ENCODE data around the gene CRTC1. TPM values are rescaled to one million over a fixed set of nuclear protein-coding genes. Genes with fewer than 3 reads are reported as not detected.

CRTC1 gene
- total RNA-seq, 1 donor from 2014 or later = 10.3 TPM

- ATAC-seq (no peak), DNase-seq (no peak)
- intact Hi-C loops (cut with micrococcal nuclease) = no loop called here
Observed at GRCh38 chr19:18759304-18759994, 76.0 kb downstream of the CRTC1 start.

- ATAC-seq = no peak
- intact Hi-C loops (cut with micrococcal nuclease) = no loop called here
- no peak for DNase-seq
Observed at GRCh38 chr19:18759995-18760426, 76.5 kb downstream of the CRTC1 start.

DNA sequence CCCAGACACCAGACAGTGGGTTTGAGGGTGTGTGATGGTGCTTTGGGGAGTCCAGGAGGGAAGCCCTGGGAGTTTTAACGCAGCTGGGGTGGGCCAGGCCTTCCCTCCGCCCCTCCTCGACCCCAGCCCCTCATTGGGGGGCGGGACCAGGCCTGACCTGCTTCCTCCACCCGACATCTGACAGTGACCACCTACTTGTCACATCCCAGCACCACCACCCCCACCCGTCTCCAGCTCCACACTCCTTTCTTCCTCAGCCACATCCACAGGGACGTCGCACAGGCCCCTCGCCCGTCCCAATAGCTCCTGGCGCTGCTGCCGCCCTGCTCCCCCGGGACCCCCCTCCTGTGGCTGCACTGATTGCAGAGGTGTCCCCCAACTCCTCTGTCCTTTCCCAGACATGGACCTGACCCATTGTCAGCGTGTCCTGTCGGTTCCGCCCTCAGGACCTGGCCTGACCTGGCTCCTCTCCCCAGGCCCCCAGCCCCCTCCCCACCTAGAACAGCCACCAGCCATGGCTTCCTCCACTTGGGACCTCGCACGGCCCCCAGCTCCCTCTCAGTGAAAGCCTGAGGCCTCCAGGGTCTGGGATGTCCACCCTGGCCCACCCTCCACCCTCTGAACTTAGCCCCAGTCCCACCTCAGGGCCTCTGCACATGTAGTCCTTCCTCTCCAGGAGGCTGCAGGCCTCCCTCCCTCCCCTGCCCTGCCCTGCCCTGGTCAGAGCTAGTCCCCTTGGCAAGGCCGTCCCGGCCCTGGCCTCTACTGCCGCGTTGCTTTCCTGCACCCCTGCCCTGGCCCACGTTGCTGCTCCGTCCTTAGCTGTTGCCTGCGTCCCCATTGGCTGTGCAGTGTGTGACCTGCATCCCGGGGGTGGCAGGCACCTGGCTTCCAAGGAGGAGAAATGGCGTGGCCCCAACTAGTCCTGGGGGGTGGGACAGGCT, 77.2 kb downstream of the CRTC1 start:
- DNase-seq (no peak), ATAC-seq (no peak)
- intact Hi-C loops (cut with micrococcal nuclease) = no loop called here

GRCh38 chr19:18761531-18762110, 78.1 kb downstream of the CRTC1 start:
- no peak for ATAC-seq
- DNase-seq = no peak
- intact Hi-C loops (cut with micrococcal nuclease) = no loop called here

GRCh38 chr19:18762125-18763023, 78.9 kb downstream of the CRTC1 start:
- peak; percentile 81 for DNase-seq
- ATAC-seq = peak; percentile 92
- intact Hi-C loops (cut with micrococcal nuclease) = no loop called here

- no peak for DNase-seq
- intact Hi-C loops (cut with micrococcal nuclease) = no loop called here
- ATAC-seq = no peak
Observed at GRCh38 chr19:18763674-18764590, 80.5 kb downstream of the CRTC1 start.

DNA sequence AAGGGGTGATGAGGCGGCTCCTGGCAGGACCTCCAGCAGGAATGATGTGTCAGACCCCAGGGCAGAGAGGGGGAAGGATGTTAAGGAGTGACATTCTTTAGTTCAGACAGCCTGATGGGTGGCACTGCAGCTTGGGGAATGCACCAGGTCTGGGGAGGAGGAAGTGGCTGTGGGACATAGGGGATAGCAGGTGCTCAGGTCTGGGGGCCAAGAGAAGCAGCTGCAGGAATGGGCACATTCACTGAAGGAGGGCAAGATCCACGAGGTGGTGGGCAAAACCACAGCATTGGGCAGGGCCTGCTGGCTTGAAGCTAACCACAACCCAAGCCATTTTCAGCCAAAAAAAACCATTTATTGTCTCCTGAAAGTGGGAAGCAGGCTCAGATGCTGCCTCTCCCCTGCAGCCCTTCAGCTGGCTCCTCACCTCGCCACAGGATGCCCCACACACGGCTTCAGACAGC, 81.1 kb downstream of the CRTC1 start:
- no peak for DNase-seq
- ATAC-seq = no peak
- intact Hi-C loops (cut with micrococcal nuclease) = no loop called here

GRCh38 chr19:18765224-18765623, 81.7 kb downstream of the CRTC1 start:
- intact Hi-C loops (cut with micrococcal nuclease) = no loop called here
- DNase-seq = no peak
- no peak for ATAC-seq

- DNase-seq (no peak), ATAC-seq (no peak)
- intact Hi-C loops (cut with micrococcal nuclease) = no loop called here
Observed at GRCh38 chr19:18768046-18768771, 84.7 kb downstream of the CRTC1 start.

GRCh38 chr19:18768997-18769891, 85.8 kb downstream of the CRTC1 start:
- DNase-seq = no peak
- no peak for ATAC-seq
- intact Hi-C loops (cut with micrococcal nuclease) = no loop called here

GRCh38 chr19:18769989-18770528, 86.6 kb downstream of the CRTC1 start:
- DNase-seq (no peak), ATAC-seq (no peak)
- intact Hi-C loops (cut with micrococcal nuclease) = no loop called here

DNA sequence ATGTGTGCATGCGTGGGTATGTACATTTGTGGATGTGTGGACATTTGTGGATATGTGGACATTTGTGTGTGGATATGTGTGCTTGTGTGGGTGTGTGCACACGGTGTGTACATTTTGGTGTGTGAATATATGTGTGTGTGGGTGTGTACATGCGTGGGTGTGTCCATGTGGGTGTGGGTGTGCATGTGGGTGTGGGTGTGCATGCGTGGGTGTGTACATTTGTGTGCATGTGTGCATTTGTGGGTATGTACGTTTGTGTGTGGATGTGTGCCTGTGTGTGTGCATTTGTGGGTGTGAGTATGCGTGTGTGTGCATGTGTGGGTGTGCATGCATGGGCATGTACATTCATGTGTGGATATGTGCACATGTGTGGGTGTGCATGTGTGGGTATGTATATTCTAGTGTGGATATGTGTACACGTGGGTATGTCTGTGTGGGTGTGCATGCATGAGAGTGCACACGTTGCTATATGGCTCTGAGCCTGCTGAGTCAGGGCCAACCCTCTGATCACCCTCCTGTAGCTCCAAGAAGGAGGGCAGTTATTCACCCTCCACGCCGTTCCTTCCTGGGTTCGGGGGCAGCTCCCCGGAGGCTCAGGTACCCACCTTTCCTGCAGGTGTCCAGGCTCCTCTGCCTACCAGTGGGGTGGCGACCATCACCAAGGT, 87.3 kb downstream of the CRTC1 start:
- ATAC-seq (no peak), DNase-seq (no peak)
- intact Hi-C loops (cut with micrococcal nuclease) = no loop called here

DNA sequence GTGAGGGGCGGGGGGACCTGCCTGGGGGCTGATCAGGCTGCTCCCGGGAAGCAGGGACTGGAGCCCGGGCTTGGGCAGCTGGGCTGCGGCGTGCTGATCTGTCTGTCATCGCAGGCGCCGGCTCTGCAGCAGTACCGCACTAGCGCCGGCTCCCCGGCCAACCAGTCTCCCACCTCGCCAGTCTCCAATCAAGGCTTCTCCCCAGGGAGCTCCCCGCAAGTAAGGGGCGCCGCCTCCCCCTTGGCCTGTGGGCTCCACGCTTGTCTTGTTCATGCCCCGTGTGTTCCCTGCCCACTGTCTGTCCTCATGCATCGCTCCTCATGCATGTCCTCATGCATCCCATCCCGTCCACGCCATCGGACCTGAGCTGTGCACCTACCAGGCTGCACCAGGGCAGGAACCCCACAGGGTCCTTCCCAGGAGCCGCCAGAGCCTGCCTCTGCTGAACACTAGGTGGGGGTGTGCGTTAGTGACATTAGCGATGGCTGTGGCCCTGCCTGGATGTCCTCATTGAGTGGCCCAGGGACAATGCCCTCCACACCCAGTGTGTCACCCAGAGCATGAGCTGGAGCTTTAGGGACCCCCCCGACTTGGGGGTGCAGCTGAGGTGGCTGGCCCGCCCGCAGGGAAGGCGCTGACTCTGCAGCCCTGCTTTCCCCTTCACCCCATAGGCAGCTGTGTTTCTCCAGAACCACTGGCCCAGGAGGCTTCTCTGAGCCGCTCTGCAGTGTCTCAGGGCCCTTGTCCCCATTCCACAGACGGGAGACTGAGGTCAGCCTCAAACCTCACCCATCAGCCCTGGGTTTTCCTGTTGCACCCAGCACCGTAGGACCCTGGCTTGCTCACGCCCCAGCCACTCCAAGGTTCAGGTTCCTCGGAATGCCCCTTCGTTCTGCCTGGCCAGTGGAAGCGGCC, 88.1 kb downstream of the CRTC1 start:
- DNase-seq (no peak), ATAC-seq (no peak)
- intact Hi-C loops (cut with micrococcal nuclease) = no loop called here
